HCT116 (cell line): Measurements from ENCODE around the gene CYBA. TPM values are rescaled to one million over a fixed set of nuclear protein-coding genes. Genes with fewer than 3 reads are reported as not detected.

Source experiments
- ATAC-seq: fragments of 200-7000 bp; cut with Tn5 transposase; 2 replicates; pipeline ENCODE4 v1.9.1; 2020; ENCODE audit warnings: mild to moderate bottlenecking, moderate library complexity
- BruUV-seq: library from RNA; stranded (reverse); fragments of 400-500 nt; replicated peaks from 2 replicates; lab custom pipeline; 2021; lab: Mats Ljungman, UMichigan
- CTCF ChIA-PET: fragments of 300-600 bp; sonication (Branson Sonifier 250); formaldehyde crosslinking; loops from one replicate; lab custom pipeline; 2021; ENCODE audit warnings: antibody characterized with exemption; lab: Charles Lee
- POLR2A ChIA-PET: fragments of 300-600, 350-600 bp; sonication (Branson Sonifier 250); formaldehyde crosslinking; loops from one replicate; lab custom pipeline; 2021; ENCODE audit warnings: antibody characterized with exemption; lab: Charles Lee
- RAD21 ChIA-PET, 2 experiments: fragments of 300-600 bp; sonication (Branson Sonifier 250); formaldehyde crosslinking; loops; one replicate each; lab custom pipeline; 2023; ENCODE audit warnings: low total read pairs in 2 of 2; ENCODE audit not compliant: uncharacterized antibody in 2 of 2, unreplicated experiment in 2 of 2, low non-redundant PET in 1 of 2; lab: Charles Lee
- DNase-seq: peaks from one replicate; pipeline ENCODE4 v3.0.0-alpha.2; 2010; ENCODE audit warnings: low read depth, low spot score
- H2AFZ ChIP-seq: fragments of 200-600 bp; shearing (Covaris generic), sonication (generic); 2 replicates; pipeline ENCODE4 v1.6.1; 2017; ENCODE audit warnings: low read depth, mixed run types, mixed read lengths, antibody characterized with exemption, low read length; ENCODE audit not compliant: poor library complexity, severe bottlenecking
- H3K27ac ChIP-seq: 2 replicates; pipeline ENCODE4 v1.5.1; 2012; ENCODE audit warnings: low read depth, low read length
- H3K27me3 ChIP-seq: fragments of 200-600 bp; sonication (generic); 2 replicates; pipeline ENCODE4 v1.6.1; 2016; ENCODE audit warnings: mixed run types, low read length, mixed read lengths; ENCODE audit not compliant: insufficient read depth
- H3K36me3 ChIP-seq, 2 experiments: fragments of 200-500 bp in 1 of 2; fragments of 200-600 bp in 1 of 2; sonication (Bioruptor generic) in 1 of 2; sonication (generic) in 1 of 2; 2 replicates each; pipeline versions ENCODE4 v1.5.1 to v1.6.1; 2014 to 2016; ENCODE audit warnings: low read length in 2 of 2, inconsistent platforms in 1 of 2, mixed read lengths in 1 of 2, mixed run types in 1 of 2; ENCODE audit not compliant: insufficient read depth in 2 of 2, control insufficient read depth in 1 of 2
- H3K4me1 ChIP-seq, 2 experiments: fragments of 200-600 bp in 1 of 2; sonication (generic) in 1 of 2; 2 replicates each; pipeline versions ENCODE4 v1.5.1 to v1.6.1; 2012 to 2017; ENCODE audit warnings: low read length in 2 of 2, inconsistent platforms in 1 of 2, mild to moderate bottlenecking in 1 of 2, mixed read lengths in 1 of 2, mixed run types in 1 of 2, moderate library complexity in 1 of 2; ENCODE audit not compliant: insufficient read depth in 2 of 2, control insufficient read depth in 1 of 2
- H3K4me2 ChIP-seq: fragments of 200-600 bp; sonication (generic); 2 replicates; pipeline ENCODE4 v1.6.1; 2017; ENCODE audit warnings: mixed run types, low read length, mixed read lengths
- H3K4me3 ChIP-seq, 2 experiments: fragments of 200-600 bp in 1 of 2; sonication (generic) in 1 of 2; replicated peaks in 1 of 2; 2 replicates each; pipeline ENCODE4 v1.5.1; 2011 to 2016; ENCODE audit warnings: low read length in 2 of 2, control low read depth in 1 of 2, low read depth in 1 of 2, mild to moderate bottlenecking in 1 of 2, mixed read lengths in 1 of 2, mixed run types in 1 of 2
- H3K79me2 ChIP-seq: fragments of 200-600 bp; sonication (generic); 2 replicates; pipeline ENCODE4 v1.6.1; 2017; ENCODE audit warnings: mild to moderate bottlenecking, mixed run types, low read length, moderate library complexity, mixed read lengths; ENCODE audit not compliant: insufficient read depth
- H3K9ac ChIP-seq: fragments of 200-600 bp; sonication (generic); 2 replicates; pipeline ENCODE4 v1.6.1; 2016; ENCODE audit warnings: low read length, mixed read lengths
- H3K9me2 ChIP-seq: fragments of 200-600 bp; sonication (generic), shearing (Covaris generic); 2 replicates; pipeline ENCODE4 v1.6.1; 2017; ENCODE audit warnings: mixed run types, mild to moderate bottlenecking, moderate library complexity; ENCODE audit not compliant: insufficient read depth
- H3K9me3 ChIP-seq, 2 experiments: fragments of 200-500 bp in 1 of 2; fragments of 200-600 bp in 1 of 2; sonication (Bioruptor generic) in 1 of 2; sonication (generic) in 1 of 2; 2 replicates each; pipeline ENCODE4 v1.6.1; 2014 to 2017; ENCODE audit warnings: low read length in 2 of 2, mixed read lengths in 2 of 2, inconsistent platforms in 1 of 2, low read depth in 1 of 2, mild to moderate bottlenecking in 1 of 2, mixed run types in 1 of 2, moderate library complexity in 1 of 2; ENCODE audit not compliant: control insufficient read depth in 1 of 2, insufficient read depth in 1 of 2
- H4K20me1 ChIP-seq: fragments of 200-600 bp; sonication (generic), shearing (Covaris generic); 2 replicates; pipeline ENCODE4 v1.6.1; 2017; ENCODE audit warnings: mixed run types, mild to moderate bottlenecking, moderate library complexity; ENCODE audit not compliant: insufficient read depth
- CBX3 ChIP-seq: IDR thresholded peaks from 2 replicates; pipeline ENCODE4 v1.6.1; 2012; ENCODE audit warnings: low read depth
- EGR1 ChIP-seq: IDR thresholded peaks from 2 replicates; pipeline ENCODE4 v1.6.1; 2012; ENCODE audit warnings: low read depth
- ELF1 ChIP-seq: IDR thresholded peaks from 2 replicates; pipeline ENCODE4 v1.6.1; 2012; ENCODE audit warnings: low read depth, borderline replicate concordance
- EZH2 ChIP-seq: fragments of 200-600 bp; sonication (generic); IDR thresholded peaks from 2 replicates; pipeline ENCODE4 v1.6.1; 2017; ENCODE audit warnings: antibody characterized with exemption, mixed run types
- FOSL1 ChIP-seq: IDR thresholded peaks from 2 replicates; pipeline ENCODE4 v1.6.1; 2012; ENCODE audit warnings: low read depth
- POLR2A ChIP-seq: IDR thresholded peaks from 2 replicates; pipeline ENCODE4 v1.7.0; 2011; ENCODE audit warnings: borderline replicate concordance; ENCODE audit not compliant: insufficient read depth, insufficient read length; ENCODE audit errors: extremely low read depth
- POLR2AphosphoS5 ChIP-seq: IDR thresholded peaks from 2 replicates; pipeline ENCODE4 v1.6.1; 2011; ENCODE audit warnings: mild to moderate bottlenecking, low read depth, low read length, moderate library complexity
- RAD21 ChIP-seq: IDR thresholded peaks from 2 replicates; pipeline ENCODE4 v1.6.1; 2012; ENCODE audit warnings: low read depth, mild to moderate bottlenecking
- REST ChIP-seq: IDR thresholded peaks from 2 replicates; pipeline ENCODE4 v1.6.1; 2012; ENCODE audit warnings: low read depth
- SP1 ChIP-seq: IDR thresholded peaks from 2 replicates; pipeline ENCODE4 v1.6.1; 2012; ENCODE audit warnings: low read depth
- SRF ChIP-seq: IDR thresholded peaks from 2 replicates; pipeline ENCODE4 v1.6.1; 2012; ENCODE audit warnings: low read depth
- ZNF274 ChIP-seq: fragments of 200-500 bp; sonication (Bioruptor generic); IDR thresholded peaks from 2 replicates; pipeline ENCODE4 v1.6.1; 2014; ENCODE audit warnings: mild to moderate bottlenecking, low read depth, low read length, inconsistent platforms
- intact Hi-C: fragments of 100-400 bp; cut with micrococcal nuclease; formaldehyde crosslinking; loops from 2 replicates; pipeline ENCODE4 v1.10.0; 2022
- total RNA-seq: library from RNA; stranded (reverse); gene quantifications from one replicate; pipeline ENCODE4 v1.2.1, GENCODE V29; 2021; ENCODE audit not compliant: unreplicated experiment

Gene CYBA
- total RNA-seq, 1 experiment from 2014 or later: 321 TPM

GRCh38 chr16:88635671-88636319, 15.1 kb downstream of the CYBA start:
- H3K9me2 ChIP-seq: no peaks in the 10 kb centered on the region
- H3K4me1 ChIP-seq: peaks cover 7 to 32% of the 10 kb centered on the region in 2 experiments; a peak in 2 of 4 replicates
- RAD21 ChIA-PET: interaction anchor here in 1 of 2 experiments (0.7 kb wide), 1 partner anchor 157 kb away, joined by 3 read pairs; no protein-coding TSS in a partner anchor
- no peak overlapping the region for H3K27ac ChIP-seq
- no peak overlapping the region for H2AFZ ChIP-seq
- no peaks in the 10 kb centered on the region for H3K9me3 ChIP-seq
- ATAC-seq (no peak), DNase-seq (no peak)
- H3K36me3 ChIP-seq: peaks cover 14% of the 10 kb centered on the region in 2 experiments; a peak in 3 of 4 replicates
- POLR2A ChIA-PET: no interaction called here
- TF ChIP-seq FOSL1 (no peak), SRF (no peak), ELF1 (no peak), POLR2A (no peak), RAD21 (no peak), EGR1 (no peak), SP1 (no peak), ZNF274 (no peak), CBX3 (no peak), POLR2AphosphoS5 (no peak), EZH2 (no peak)
- no peaks in the 10 kb centered on the region for H3K79me2 ChIP-seq
- no peak overlapping the region for H3K9ac ChIP-seq
- intact Hi-C loops: no loop called here
- no peaks in the 10 kb centered on the region for H4K20me1 ChIP-seq
- BruUV-seq: no TSS peak
- no peak overlapping the region for H3K4me2 ChIP-seq
- CTCF ChIA-PET: no interaction called here
- no peaks in the 10 kb centered on the region for H3K27me3 ChIP-seq
- H3K4me3 ChIP-seq: no peak overlapping the region

GRCh38 chr16:88634994-88635670, 15.7 kb downstream of the CYBA start:
- ChIA-PET RAD21 (no interaction called here), POLR2A (no interaction called here), CTCF (no interaction called here)
- H3K27me3 ChIP-seq: no peaks in the 10 kb centered on the region
- no peaks in the 10 kb centered on the region for H4K20me1 ChIP-seq
- H3K4me2 ChIP-seq: no peak overlapping the region
- no TSS peak for BruUV-seq
- TF ChIP-seq EZH2 (no peak), REST (no peak), POLR2A (no peak)
- H3K9ac ChIP-seq: no peak overlapping the region
- H3K36me3 ChIP-seq: peaks cover 17 to 19% of the 10 kb centered on the region in 2 experiments; a peak in 3 of 4 replicates
- DNase-seq (no peak), ATAC-seq (no peak)
- H3K4me1 ChIP-seq: peaks cover 7 to 32% of the 10 kb centered on the region in 2 experiments; a peak in 2 of 4 replicates
- no peak overlapping the region for H2AFZ ChIP-seq
- no peaks in the 10 kb centered on the region for H3K79me2 ChIP-seq
- intact Hi-C loops: no loop called here
- no peaks in the 10 kb centered on the region for H3K9me2 ChIP-seq
- H3K9me3 ChIP-seq: no peaks in the 10 kb centered on the region
- H3K27ac ChIP-seq: no peak overlapping the region
- H3K4me3 ChIP-seq: no peak overlapping the region
